MCF 10A (cell line): ENCODE data around the gene EEF1B2. TPM values are rescaled to one million over a fixed set of nuclear protein-coding genes. Genes with fewer than 3 reads are reported as not detected.

ENCODE experiments used
- BruUV-seq: library from RNA; stranded (reverse); fragments of 400-500 nt; replicated peaks from 2 replicates; lab custom pipeline; 2021; lab: Mats Ljungman, UMichigan
- CTCF ChIA-PET: fragments of 300-600 bp; sonication (Branson Sonifier 250); formaldehyde crosslinking; extraction: SDS; loops from one replicate; lab custom pipeline; 2021; ENCODE audit warnings: antibody characterized with exemption, inconsistent platforms; lab: Yijun Ruan, JAX
- POLR2A ChIA-PET: fragments of 300-600, 350-650 bp; sonication (Branson Sonifier 250); formaldehyde crosslinking; extraction: SDS; loops from one replicate; lab custom pipeline; 2020; ENCODE audit warnings: antibody characterized with exemption, inconsistent platforms; lab: Yijun Ruan, JAX
- DNase-seq: peaks from one replicate; pipeline ENCODE4 v3.0.0-alpha.2; 2018; ENCODE audit not compliant: unreplicated experiment
- H3K27ac Mint-ChIP-seq: one replicate; pipeline ENCODE4 v1.8.0; 2022; ENCODE audit warnings: mild to moderate bottlenecking, low read depth, mixed read lengths; ENCODE audit not compliant: unreplicated experiment
- H3K27me3 Mint-ChIP-seq: one replicate; pipeline ENCODE4 v1.8.0; 2022; ENCODE audit warnings: mixed read lengths; ENCODE audit not compliant: insufficient read depth, unreplicated experiment
- H3K36me3 Mint-ChIP-seq: one replicate; pipeline ENCODE4 v1.8.0; 2022; ENCODE audit warnings: mild to moderate bottlenecking, moderate library complexity, mixed read lengths; ENCODE audit not compliant: insufficient read depth, unreplicated experiment
- H3K4me1 Mint-ChIP-seq: one replicate; pipeline ENCODE4 v1.8.0; 2022; ENCODE audit warnings: mixed read lengths; ENCODE audit not compliant: insufficient read depth, unreplicated experiment
- H3K4me3 Mint-ChIP-seq: one replicate; pipeline ENCODE4 v1.8.0; 2022; ENCODE audit warnings: mild to moderate bottlenecking, moderate library complexity, mixed read lengths; ENCODE audit not compliant: unreplicated experiment
- H3K9me3 Mint-ChIP-seq: one replicate; pipeline ENCODE4 v1.8.0; 2022; ENCODE audit warnings: mixed read lengths; ENCODE audit not compliant: unreplicated experiment
- intact Hi-C: fragments of 100-400 bp; cut with micrococcal nuclease; formaldehyde crosslinking; loops from 2 replicates; pipeline ENCODE4 v1.14.1; 2022
- total RNA-seq: library from RNA; stranded (reverse); gene quantifications from 2 replicates; pipeline ENCODE4 v1.2.3, GENCODE V29; 2022
- TF ChIP-seq, protein P1 (sequence below): fragments of 200-600 bp; IDR thresholded peaks from one replicate; pipeline ENCODE4 v1.8.0; 2022; ENCODE audit warnings: antibody characterized with exemption, mild to moderate bottlenecking; ENCODE audit not compliant: unreplicated experiment

EEF1B2 gene
- total RNA-seq, 1 experiment from 2014 or later = 1,110 TPM

DNA sequence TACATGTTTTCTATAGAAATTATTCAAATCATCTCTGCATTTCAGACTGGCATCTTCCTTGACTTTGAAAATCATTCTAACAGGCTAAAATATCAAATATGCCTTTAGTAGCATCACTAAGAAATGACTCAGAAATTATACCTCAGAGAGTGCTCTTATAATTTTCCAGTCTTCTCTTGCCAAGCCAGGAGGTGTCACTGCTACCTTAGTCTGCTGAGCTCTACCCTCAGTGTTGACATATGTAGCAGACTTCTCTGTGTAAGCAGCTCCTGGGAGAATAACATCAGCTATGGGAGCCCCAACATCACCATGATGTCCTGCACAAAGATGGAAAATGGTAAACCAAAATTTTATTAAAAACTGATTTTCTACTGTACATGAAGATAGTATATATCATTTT lies 32.0 kb upstream of the EEF1B2 start:
- intact Hi-C loops = no loop called here
- no peak for DNase-seq
- no peaks in the 10 kb centered on the region for H3K27me3 Mint-ChIP-seq
- H3K27ac Mint-ChIP-seq = no peak overlapping the region
- H3K4me3 Mint-ChIP-seq = no peak overlapping the region
- no peaks in the 10 kb centered on the region for H3K4me1 Mint-ChIP-seq
- CTCF ChIA-PET = interaction anchor here (0.8 to 1.1 kb wide), 2 partner anchors 8 to 41 kb away, joined by 3 to 4 read pairs; no protein-coding TSS in a partner anchor
- POLR2A ChIA-PET = interaction anchor here (1.3 to 1.9 kb wide), 4 partner anchors 15 to 44 kb away, joined by 3 to 6 read pairs (median 4); partner anchors contain the start of gene INO80D
- BruUV-seq = no TSS peak
- peaks cover 96% of the 10 kb centered on the region for H3K36me3 Mint-ChIP-seq
- H3K9me3 Mint-ChIP-seq = no peaks in the 10 kb centered on the region
- TF ChIP-seq, protein P1, sequence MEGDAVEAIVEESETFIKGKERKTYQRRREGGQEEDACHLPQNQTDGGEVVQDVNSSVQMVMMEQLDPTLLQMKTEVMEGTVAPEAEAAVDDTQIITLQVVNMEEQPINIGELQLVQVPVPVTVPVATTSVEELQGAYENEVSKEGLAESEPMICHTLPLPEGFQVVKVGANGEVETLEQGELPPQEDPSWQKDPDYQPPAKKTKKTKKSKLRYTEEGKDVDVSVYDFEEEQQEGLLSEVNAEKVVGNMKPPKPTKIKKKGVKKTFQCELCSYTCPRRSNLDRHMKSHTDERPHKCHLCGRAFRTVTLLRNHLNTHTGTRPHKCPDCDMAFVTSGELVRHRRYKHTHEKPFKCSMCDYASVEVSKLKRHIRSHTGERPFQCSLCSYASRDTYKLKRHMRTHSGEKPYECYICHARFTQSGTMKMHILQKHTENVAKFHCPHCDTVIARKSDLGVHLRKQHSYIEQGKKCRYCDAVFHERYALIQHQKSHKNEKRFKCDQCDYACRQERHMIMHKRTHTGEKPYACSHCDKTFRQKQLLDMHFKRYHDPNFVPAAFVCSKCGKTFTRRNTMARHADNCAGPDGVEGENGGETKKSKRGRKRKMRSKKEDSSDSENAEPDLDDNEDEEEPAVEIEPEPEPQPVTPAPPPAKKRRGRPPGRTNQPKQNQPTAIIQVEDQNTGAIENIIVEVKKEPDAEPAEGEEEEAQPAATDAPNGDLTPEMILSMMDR = no peak

DNA sequence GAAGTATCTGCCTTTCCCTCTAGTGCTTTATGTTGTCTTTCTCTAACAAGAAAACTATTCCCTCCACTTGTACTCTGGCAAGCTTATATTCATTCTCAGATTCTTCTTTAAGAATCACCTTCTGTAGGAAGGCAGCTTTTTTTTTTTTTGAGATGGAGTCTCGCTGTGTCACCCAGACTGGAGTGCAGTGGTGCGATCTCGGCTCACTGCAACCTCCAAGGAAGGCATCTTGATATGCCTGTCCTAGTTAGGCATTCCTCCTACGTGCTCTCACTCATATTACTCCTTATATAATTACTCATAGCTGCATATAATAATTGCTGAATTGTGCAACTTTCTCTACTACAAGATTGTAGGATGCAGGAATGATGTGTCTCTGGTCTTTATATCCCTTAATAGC lies 16.2 kb upstream of the EEF1B2 start:
- H3K27ac Mint-ChIP-seq = no peak overlapping the region
- H3K4me3 Mint-ChIP-seq = no peak overlapping the region
- no peaks in the 10 kb centered on the region for H3K9me3 Mint-ChIP-seq
- intact Hi-C loops = no loop called here
- H3K36me3 Mint-ChIP-seq = peaks cover 96% of the 10 kb centered on the region
- no peaks in the 10 kb centered on the region for H3K4me1 Mint-ChIP-seq
- ChIA-PET POLR2A (interaction anchor here (1.0 kb wide), 1 partner anchor 17 kb away, joined by 3 read pairs; no protein-coding TSS in a partner anchor), CTCF (no interaction called here)
- H3K27me3 Mint-ChIP-seq = no peaks in the 10 kb centered on the region
- DNase-seq = no peak
- no TSS peak for BruUV-seq
- TF ChIP-seq, protein P1 = no peak

DNA sequence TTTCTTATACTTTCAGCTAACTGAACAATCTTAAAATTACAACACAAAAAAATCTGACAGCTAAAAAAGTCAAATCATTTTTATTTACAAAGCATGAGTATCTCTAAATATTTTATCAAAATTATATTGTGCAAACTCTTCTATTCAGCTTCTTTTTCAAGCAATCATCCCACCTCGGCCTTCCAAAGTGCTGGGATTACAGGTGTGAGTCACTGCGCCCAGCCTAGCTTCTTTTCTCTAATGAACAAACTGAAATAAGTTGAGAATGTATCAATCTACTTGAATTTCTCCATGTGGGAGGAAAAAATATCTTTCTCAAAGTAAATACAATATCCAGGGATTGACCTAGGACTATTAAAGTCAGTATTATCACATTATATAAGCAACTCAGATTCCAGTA lies 15.3 kb upstream of the EEF1B2 start:
- no peak for DNase-seq
- intact Hi-C loops = no loop called here
- Mint-ChIP-seq H3K27ac (no peak overlapping the region), H3K9me3 (no peaks in the 10 kb centered on the region), H3K27me3 (no peaks in the 10 kb centered on the region), H3K4me3 (no peak overlapping the region), H3K4me1 (no peaks in the 10 kb centered on the region), H3K36me3 (peaks cover 100% of the 10 kb centered on the region)
- TF ChIP-seq, protein P1 = no peak
- BruUV-seq = no TSS peak
- POLR2A ChIA-PET = interaction anchor here (0.6 to 1.0 kb wide), 2 partner anchors 14 to 17 kb away, joined by 3 read pairs; no protein-coding TSS in a partner anchor
- CTCF ChIA-PET = no interaction called here

DNA sequence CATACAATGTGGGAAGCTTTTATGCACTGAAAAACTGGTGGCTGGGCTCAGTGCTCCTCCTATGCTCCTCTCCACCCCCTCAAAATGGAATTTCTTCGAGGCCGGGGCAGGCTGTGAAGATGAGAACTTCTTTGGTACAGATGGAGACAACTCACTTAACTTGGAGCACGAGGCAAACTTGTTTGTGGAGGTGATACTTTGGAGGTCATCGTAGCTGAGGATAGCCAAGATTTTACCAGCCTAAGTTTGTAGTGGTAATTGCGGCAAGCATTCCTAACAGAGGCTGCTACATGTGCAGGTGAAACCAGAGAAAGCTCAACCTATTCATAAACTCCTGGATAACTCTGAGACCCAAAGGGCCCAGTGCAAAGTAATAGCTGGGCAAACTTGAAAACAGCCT lies 14.0 kb upstream of the EEF1B2 start:
- Mint-ChIP-seq H3K9me3 (no peaks in the 10 kb centered on the region), H3K36me3 (peaks cover 100% of the 10 kb centered on the region), H3K4me3 (no peak overlapping the region), H3K27ac (no peak overlapping the region), H3K27me3 (no peaks in the 10 kb centered on the region), H3K4me1 (no peaks in the 10 kb centered on the region)
- TF ChIP-seq, protein P1 = no peak
- DNase-seq = no peak
- no TSS peak for BruUV-seq
- ChIA-PET POLR2A (interaction anchor here (1.4 kb wide), 1 partner anchor 11 kb away, joined by 5 read pairs; no protein-coding TSS in a partner anchor), CTCF (interaction anchor here (0.7 kb wide), 1 partner anchor 44 kb away, joined by 3 read pairs; no protein-coding TSS in a partner anchor)
- intact Hi-C loops = no loop called here
